Loucy (cell line): ENCODE measurements around the gene RBM39.

Experiments
- H2AFZ ChIP-seq: fragments of 200-600 bp; sonication (generic); 2 replicates; pipeline ENCODE4 v1.6.0; 2016; ENCODE audit warnings: antibody characterized with exemption, mild to moderate bottlenecking, low read length, moderate library complexity
- H3F3A ChIP-seq: fragments of 200-600 bp; 2 replicates; pipeline ENCODE4 v1.6.0; 2016; ENCODE audit warnings: antibody characterized with exemption, low read depth, mild to moderate bottlenecking
- H3K27me3 ChIP-seq: fragments of 200-600 bp; sonication (generic); 2 replicates; pipeline ENCODE4 v1.6.1; 2014; ENCODE audit warnings: low read length, mild to moderate bottlenecking; ENCODE audit not compliant: insufficient read depth, poor library complexity, severe bottlenecking
- H3K36me3 ChIP-seq: fragments of 200-600 bp; sonication (generic); 2 replicates; pipeline ENCODE4 v1.6.1; 2016; ENCODE audit warnings: low read length; ENCODE audit not compliant: insufficient read depth
- H3K4me1 ChIP-seq: fragments of 200-600 bp; sonication (generic); 2 replicates; pipeline ENCODE4 v1.5.1; 2014; ENCODE audit warnings: low read length, mild to moderate bottlenecking; ENCODE audit not compliant: insufficient read depth, poor library complexity, severe bottlenecking
- H3K4me2 ChIP-seq: fragments of 200-600 bp; sonication (generic); 2 replicates; pipeline ENCODE4 v1.6.0; 2014; ENCODE audit warnings: antibody characterized with exemption, low read length, low read depth, mild to moderate bottlenecking; ENCODE audit not compliant: poor library complexity, severe bottlenecking
- H3K4me3 ChIP-seq: fragments of 200-600 bp; sonication (generic); 2 replicates; pipeline ENCODE4 v1.5.1; 2014; ENCODE audit warnings: low read length, mild to moderate bottlenecking, mixed read lengths; ENCODE audit not compliant: poor library complexity, severe bottlenecking
- H3K79me2 ChIP-seq: fragments of 200-600 bp; sonication (generic); 2 replicates; pipeline ENCODE4 v1.6.1; 2014; ENCODE audit warnings: low read length; ENCODE audit not compliant: insufficient read depth
- H3K9ac ChIP-seq: fragments of 200-600 bp; sonication (generic); 2 replicates; pipeline ENCODE4 v1.6.0; 2014; ENCODE audit warnings: mild to moderate bottlenecking, low read depth, low read length, moderate library complexity; ENCODE audit not compliant: poor library complexity, severe bottlenecking
- H3K9me2 ChIP-seq: fragments of 200-600 bp; sonication (generic); replicated peaks from 2 replicates; pipeline ENCODE4 v1.6.1; 2016; ENCODE audit warnings: low read depth, low read length, mixed read lengths
- H3K9me3 ChIP-seq: fragments of 200-600 bp; sonication (generic); 2 replicates; pipeline ENCODE4 v1.6.1; 2014; ENCODE audit warnings: mild to moderate bottlenecking, antibody characterized with exemption, low read length, low read depth; ENCODE audit not compliant: insufficient read depth
- H4K20me1 ChIP-seq: fragments of 200-600 bp; sonication (generic); 2 replicates; pipeline ENCODE4 v1.6.0; 2014; ENCODE audit warnings: antibody characterized with exemption, low read length, mild to moderate bottlenecking; ENCODE audit not compliant: insufficient read depth, poor library complexity, severe bottlenecking
- EZH2phosphoT487 ChIP-seq: fragments of 200-600 bp; IDR thresholded peaks from 2 replicates; pipeline ENCODE4 v1.6.1; 2018; ENCODE audit warnings: antibody characterized with exemption, mild to moderate bottlenecking, moderate library complexity, borderline replicate concordance
- TF ChIP-seq, protein P1 (sequence below): fragments of 200-600 bp; sonication (generic); conservative IDR thresholded peaks from 2 replicates; pipeline ENCODE4 v1.5.1; 2014; ENCODE audit warnings: mild to moderate bottlenecking, antibody characterized with exemption, low read length

RBM39 gene

DNA sequence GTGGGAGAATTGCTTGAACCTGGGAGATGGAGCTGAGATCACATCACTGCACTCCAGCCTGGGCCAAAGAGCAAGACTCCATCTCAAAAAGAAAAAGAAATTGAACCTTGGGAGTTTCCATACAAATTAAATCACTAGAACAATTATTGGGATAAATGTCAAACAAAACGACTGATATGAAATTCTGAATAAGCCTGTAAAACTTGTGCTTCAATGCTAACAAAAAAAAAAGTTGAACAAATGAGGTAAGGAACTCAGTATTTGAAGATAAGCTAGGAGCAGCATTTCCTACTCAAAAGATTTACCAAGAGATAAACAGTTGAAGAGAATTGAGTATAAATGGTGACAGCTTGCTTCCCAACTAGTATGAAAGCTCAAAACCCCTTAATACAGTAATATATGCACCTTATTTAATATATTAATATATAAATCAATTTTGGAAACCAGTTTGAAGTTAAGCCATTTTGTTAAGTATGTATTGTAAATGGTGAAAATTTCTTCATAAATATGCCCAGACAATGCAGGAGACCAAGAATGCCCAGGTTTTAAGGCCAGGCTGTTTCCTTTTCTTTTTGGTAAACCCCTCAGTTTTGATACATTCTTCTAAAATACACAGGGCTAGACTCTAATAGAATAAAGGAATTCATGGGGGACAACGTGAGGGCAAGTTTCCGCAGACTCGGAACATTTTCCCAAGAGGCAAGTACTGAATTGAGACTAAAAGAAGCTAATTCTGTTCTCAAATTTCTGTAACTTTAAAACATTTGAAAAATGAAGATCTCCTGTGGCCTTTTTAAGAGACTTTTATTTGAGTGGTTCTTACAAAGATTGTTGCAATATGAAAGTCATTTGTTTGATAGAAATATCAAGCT is 39.0 kb downstream of the RBM39 start:
- H3F3A ChIP-seq: peaks cover 30% of the 10 kb centered on the region

DNA sequence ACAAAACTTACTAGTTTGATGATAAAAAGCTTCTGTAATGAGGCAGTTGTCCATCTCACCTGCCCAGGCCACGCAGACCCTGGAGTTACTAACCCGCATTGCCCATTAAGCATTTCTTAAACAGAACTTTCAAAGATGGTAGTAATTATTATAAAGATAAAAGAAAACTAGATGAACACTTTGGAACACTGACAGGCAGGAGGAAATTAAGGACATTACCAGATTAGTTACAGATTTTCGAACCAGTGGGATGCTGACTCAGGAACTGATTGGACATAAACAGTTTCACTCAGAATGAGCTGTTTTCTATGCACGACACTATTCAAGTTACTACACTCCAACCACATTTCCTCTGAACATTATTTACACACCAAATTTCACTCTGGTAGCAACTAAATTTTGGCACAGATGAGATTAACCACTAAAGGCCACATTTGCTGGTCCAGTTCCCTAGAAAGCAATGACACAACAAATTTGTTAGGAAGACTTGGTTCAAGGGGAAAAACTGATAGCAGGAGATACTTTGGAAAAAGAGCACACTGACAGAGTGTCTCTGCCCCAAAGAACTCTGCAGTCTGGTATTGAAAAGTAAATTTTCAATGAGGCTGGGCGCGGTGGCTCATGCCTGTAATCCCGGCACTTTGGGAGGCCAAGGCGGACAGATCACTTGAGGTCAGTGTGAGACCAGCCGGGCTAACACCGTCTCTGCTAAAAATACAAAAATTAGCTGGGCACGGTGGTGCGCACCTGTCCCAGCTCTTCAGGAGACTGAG is 39.8 kb downstream of the RBM39 start:
- H3K4me3 ChIP-seq: no peak overlapping the region
- peaks cover 64% of the 10 kb centered on the region for H3K36me3 ChIP-seq
- peaks cover 49% of the 10 kb centered on the region; the same call in 1 of the 2 replicates for H3K79me2 ChIP-seq
- H4K20me1 ChIP-seq: peaks cover 55% of the 10 kb centered on the region
- peaks cover 25% of the 10 kb centered on the region for H3K4me1 ChIP-seq
- no peak for TF ChIP-seq EZH2phosphoT487
- TF ChIP-seq, protein P1, sequence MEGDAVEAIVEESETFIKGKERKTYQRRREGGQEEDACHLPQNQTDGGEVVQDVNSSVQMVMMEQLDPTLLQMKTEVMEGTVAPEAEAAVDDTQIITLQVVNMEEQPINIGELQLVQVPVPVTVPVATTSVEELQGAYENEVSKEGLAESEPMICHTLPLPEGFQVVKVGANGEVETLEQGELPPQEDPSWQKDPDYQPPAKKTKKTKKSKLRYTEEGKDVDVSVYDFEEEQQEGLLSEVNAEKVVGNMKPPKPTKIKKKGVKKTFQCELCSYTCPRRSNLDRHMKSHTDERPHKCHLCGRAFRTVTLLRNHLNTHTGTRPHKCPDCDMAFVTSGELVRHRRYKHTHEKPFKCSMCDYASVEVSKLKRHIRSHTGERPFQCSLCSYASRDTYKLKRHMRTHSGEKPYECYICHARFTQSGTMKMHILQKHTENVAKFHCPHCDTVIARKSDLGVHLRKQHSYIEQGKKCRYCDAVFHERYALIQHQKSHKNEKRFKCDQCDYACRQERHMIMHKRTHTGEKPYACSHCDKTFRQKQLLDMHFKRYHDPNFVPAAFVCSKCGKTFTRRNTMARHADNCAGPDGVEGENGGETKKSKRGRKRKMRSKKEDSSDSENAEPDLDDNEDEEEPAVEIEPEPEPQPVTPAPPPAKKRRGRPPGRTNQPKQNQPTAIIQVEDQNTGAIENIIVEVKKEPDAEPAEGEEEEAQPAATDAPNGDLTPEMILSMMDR: no peak
- no peaks in the 10 kb centered on the region for H3K9me3 ChIP-seq
- no peak overlapping the region for H3K9ac ChIP-seq
- H3K27me3 ChIP-seq: no peaks in the 10 kb centered on the region
- H3F3A ChIP-seq: peaks cover 30% of the 10 kb centered on the region
- H3K4me2 ChIP-seq: no peak overlapping the region
- no peaks in the 10 kb centered on the region for H3K9me2 ChIP-seq
- H2AFZ ChIP-seq: no peak overlapping the region

More for the DNA sequence above, 39.0 kb downstream of the RBM39 start:
- no peaks in the 10 kb centered on the region for H3K9me3 ChIP-seq
- H3K27me3 ChIP-seq: no peaks in the 10 kb centered on the region
- no peak overlapping the region for H2AFZ ChIP-seq
- peaks cover 42% of the 10 kb centered on the region; the same call in 1 of the 2 replicates for H3K79me2 ChIP-seq
- H4K20me1 ChIP-seq: peaks cover 63% of the 10 kb centered on the region
- TF ChIP-seq EZH2phosphoT487: no peak
- TF ChIP-seq, protein P1: no peak
- H3K4me2 ChIP-seq: no peak overlapping the region
- H3K9ac ChIP-seq: no peak overlapping the region
- H3K4me3 ChIP-seq: no peak overlapping the region
- H3K9me2 ChIP-seq: no peaks in the 10 kb centered on the region
- peaks cover 17% of the 10 kb centered on the region for H3K4me1 ChIP-seq
- H3K36me3 ChIP-seq: peaks cover 71% of the 10 kb centered on the region

DNA sequence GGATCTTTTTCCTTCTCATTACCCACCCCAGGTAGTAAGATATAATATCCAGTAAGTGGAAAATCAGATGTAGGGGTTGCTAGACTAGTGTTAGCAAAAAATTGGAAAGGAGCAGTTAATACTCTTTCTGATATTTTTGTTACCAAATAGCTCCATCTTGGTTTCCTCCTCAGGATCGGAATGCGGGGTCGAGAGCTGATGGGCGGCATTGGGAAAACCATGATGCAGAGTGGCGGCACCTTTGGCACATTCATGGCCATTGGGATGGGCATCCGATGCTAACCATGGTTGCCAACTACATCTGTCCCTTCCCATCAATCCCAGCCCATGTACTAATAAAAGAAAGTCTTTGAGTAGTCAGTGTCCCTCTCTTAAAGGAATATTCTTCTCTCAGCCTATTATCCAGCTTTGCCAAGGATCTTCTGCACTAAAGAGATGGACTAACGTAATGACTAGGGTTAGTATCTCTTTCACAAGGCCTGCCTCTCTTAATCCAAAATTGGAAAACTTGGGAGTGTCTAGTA is 41.4 kb downstream of the RBM39 start:
- H3K9me2 ChIP-seq: no peaks in the 10 kb centered on the region

More for the DNA sequence above, 41.4 kb downstream of the RBM39 start:
- Histone ChIP-seq H3K4me2 (peak overlapping the region; percentile 93), H3K4me3 (peak overlapping the region; percentile 92), H3K4me1 (peaks cover 26% of the 10 kb centered on the region), H3K27me3 (no peaks in the 10 kb centered on the region), H3K79me2 (peaks cover 40% of the 10 kb centered on the region; the same call in 1 of the 2 replicates), H3K36me3 (peaks cover 49% of the 10 kb centered on the region), H3F3A (peaks cover 30% of the 10 kb centered on the region), H3K9me3 (no peaks in the 10 kb centered on the region), H2AFZ (no peak overlapping the region), H4K20me1 (peaks cover 42% of the 10 kb centered on the region), H3K9ac (peak overlapping the region; percentile 86)
- no peak for TF ChIP-seq EZH2phosphoT487
- TF ChIP-seq, protein P1: no peak
